Measurements from ENCODE around the gene COG5. TPM values are rescaled to one million over a fixed set of nuclear protein-coding genes. Genes with fewer than 3 reads are reported as not detected.
A peak's percentile ranks its signal among the peaks of the same experiment; 100 is the strongest.

COG5 gene
- total RNA-seq, 3 donors from 2014 or later: 35.2 to 61.2 (median 38.0) TPM

DNA sequence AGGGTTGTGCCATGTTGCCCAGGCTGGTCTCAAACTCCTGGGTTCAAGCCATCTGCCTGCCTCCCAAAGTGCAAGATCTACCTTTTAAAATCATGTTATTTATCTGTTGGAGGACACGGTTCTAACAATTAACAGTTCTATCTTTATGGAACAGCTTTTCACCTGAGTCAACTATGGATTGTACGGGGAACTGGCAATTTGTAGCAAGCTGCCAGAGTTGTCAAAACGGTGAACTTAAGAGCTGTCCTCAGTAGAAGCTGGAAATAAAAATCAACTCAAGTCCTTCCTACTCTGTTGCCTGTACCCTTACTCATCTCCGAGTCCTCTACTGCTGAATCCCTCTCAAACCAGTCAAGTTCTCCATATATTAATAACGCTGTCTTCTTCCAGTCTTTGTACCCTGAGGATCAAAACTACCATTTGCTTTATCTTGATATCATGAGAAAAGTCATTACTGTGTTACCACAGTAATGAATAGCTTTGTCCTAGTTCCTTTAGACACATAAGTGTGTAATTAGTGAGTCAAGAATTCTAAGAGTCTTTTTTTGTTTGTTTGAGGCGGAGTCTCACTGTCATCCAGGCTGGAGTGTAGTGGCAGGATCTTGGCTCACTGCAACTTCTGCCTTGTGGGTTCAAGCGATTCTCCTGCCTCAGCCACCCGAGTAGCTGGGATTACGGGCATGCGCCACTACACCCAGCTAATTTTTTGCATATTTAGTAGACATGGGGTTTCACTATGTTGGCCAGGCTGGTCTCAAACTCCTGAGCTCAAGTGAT lies 366.7 kb downstream of the COG5 start:
- Histone ChIP-seq H3K4me1 (no peaks in the 10 kb centered on the region), H3K9me3 (no peaks in the 10 kb centered on the region), H3K4me3 (no peak overlapping the region), H3K27me3 (no peaks in the 10 kb centered on the region), H3K36me3 (no peaks in the 10 kb centered on the region), H3K27ac (peak overlapping the region; percentile 36 to 51)
- no peak for DNase-seq (ENCODE audit: low spot score in 2 of 2)
- intact Hi-C loops (cut with DNase I; ENCODE audit: low total_unique reads): no loop called here
- TF ChIP-seq POLR2A (IDR thresholded peaks at IDR 0.05) (no peak), POLR2AphosphoS5 (IDR thresholded peaks at IDR 0.05) (no peak)
- TF ChIP-seq, protein P1, sequence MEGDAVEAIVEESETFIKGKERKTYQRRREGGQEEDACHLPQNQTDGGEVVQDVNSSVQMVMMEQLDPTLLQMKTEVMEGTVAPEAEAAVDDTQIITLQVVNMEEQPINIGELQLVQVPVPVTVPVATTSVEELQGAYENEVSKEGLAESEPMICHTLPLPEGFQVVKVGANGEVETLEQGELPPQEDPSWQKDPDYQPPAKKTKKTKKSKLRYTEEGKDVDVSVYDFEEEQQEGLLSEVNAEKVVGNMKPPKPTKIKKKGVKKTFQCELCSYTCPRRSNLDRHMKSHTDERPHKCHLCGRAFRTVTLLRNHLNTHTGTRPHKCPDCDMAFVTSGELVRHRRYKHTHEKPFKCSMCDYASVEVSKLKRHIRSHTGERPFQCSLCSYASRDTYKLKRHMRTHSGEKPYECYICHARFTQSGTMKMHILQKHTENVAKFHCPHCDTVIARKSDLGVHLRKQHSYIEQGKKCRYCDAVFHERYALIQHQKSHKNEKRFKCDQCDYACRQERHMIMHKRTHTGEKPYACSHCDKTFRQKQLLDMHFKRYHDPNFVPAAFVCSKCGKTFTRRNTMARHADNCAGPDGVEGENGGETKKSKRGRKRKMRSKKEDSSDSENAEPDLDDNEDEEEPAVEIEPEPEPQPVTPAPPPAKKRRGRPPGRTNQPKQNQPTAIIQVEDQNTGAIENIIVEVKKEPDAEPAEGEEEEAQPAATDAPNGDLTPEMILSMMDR (IDR thresholded peaks at IDR 0.05): no peak

DNA sequence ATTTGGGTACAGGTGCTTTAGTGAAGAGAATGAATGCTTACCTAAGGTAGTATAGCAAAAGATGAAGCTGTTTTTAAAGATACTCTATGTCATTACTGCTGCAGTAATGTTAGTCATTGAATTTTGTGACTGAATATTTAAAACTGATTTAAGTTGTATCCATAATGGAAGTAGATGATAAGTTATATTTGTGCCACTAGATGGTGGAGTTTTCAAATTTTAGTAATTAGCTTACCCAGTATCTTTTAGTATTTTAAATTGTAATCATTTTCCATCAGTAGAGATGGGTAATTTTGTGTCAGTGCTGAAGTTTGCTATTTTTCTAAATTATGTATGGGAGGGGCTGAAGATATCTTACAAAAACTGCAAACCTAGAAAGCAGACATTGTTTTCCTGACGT lies 369.7 kb downstream of the COG5 start:
- H3K36me3 ChIP-seq: peaks cover 6% of the 10 kb centered on the region
- H3K4me3 ChIP-seq: no peak overlapping the region
- no peaks in the 10 kb centered on the region for H3K27me3 ChIP-seq
- H3K9me3 ChIP-seq: no peaks in the 10 kb centered on the region
- no peak for DNase-seq (ENCODE audit: low spot score in 2 of 2)
- TF ChIP-seq, protein P1 (IDR thresholded peaks at IDR 0.05): no peak
- TF ChIP-seq POLR2A (IDR thresholded peaks at IDR 0.05): no peak
- TF ChIP-seq POLR2AphosphoS5 (IDR thresholded peaks at IDR 0.05): no peak
- H3K4me1 ChIP-seq: no peaks in the 10 kb centered on the region
- no peak overlapping the region for H3K27ac ChIP-seq
- intact Hi-C loops (cut with DNase I; ENCODE audit: low total_unique reads): no loop called here

DNA sequence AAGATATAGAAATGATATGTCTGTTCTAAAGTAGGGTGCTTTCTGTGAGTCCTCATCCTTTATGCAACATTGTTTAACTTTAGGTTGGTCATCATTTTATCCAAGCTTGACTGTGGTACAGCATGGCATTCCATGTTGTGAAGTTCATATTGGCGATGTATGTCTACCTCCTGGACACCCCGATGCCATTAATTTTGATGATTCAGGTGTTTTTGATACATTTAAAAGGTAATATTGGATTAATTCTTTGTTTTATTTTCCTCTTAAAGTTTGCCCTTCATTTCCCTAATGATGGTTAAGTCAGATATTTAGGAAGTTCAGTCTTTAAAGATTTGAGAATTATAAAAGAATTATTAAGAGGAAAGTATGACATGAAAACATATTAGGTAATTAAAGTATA lies 373.6 kb downstream of the COG5 start:
- Histone ChIP-seq H3K36me3 (peaks cover 16% of the 10 kb centered on the region), H3K27me3 (no peaks in the 10 kb centered on the region), H3K27ac (no peak overlapping the region), H3K4me3 (no peak overlapping the region), H3K9me3 (no peaks in the 10 kb centered on the region), H3K4me1 (no peaks in the 10 kb centered on the region)
- DNase-seq (ENCODE audit: low spot score in 2 of 2): no peak
- TF ChIP-seq, protein P1 (IDR thresholded peaks at IDR 0.05): no peak
- TF ChIP-seq POLR2A (IDR thresholded peaks at IDR 0.05): no peak
- TF ChIP-seq POLR2AphosphoS5 (IDR thresholded peaks at IDR 0.05): no peak
- intact Hi-C loops (cut with DNase I; ENCODE audit: low total_unique reads): no loop called here

DNA sequence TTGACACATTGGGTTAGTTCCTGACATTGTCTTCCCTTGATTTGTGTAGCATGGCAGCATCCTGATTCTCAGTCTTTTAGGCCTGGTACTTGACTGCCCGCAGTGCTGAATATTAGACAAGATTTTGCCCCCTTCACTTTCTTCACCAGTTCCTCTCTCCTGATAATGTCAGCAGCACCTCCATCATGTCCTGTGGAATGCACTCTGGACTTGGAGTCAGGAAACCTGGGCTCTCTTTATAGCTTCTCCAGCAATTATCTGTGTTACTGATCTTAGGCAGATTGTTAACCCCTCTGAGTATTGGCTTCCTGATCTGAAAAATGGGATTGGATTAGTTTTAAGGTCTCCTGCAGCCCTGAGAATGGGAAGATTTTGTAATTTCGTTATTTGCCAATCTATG lies 375.9 kb downstream of the COG5 start:
- Histone ChIP-seq H3K36me3 (peaks cover 16% of the 10 kb centered on the region), H3K9me3 (no peaks in the 10 kb centered on the region), H3K27me3 (no peaks in the 10 kb centered on the region), H3K4me1 (no peaks in the 10 kb centered on the region), H3K27ac (no peak overlapping the region), H3K4me3 (no peak overlapping the region)
- no peak for DNase-seq (ENCODE audit: low spot score in 2 of 2)
- intact Hi-C loops (cut with DNase I; ENCODE audit: low total_unique reads): no loop called here
- TF ChIP-seq POLR2A (IDR thresholded peaks at IDR 0.05): no peak
- no peak for TF ChIP-seq POLR2AphosphoS5 (IDR thresholded peaks at IDR 0.05)
- TF ChIP-seq, protein P1 (IDR thresholded peaks at IDR 0.05): no peak

DNA sequence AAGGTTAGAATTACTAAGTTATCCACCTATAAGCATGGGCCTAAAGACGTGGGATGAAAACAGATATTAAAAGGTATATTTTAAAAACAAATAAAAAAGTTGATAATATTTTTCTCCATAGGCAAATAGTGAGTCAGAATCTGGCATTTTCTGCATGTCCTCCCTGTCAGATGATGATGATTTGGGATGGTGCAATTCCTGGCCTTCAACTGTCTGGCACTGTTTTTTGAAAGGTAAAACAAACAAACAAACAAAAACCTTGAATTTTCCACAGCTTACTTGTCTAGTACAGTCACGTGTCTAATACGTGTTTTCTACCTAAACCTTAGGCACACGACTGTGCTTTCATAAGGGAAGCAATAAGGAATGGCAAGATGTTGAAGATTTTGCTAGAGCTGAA lies 377.5 kb downstream of the COG5 start:
- no peak overlapping the region for H3K4me3 ChIP-seq
- TF ChIP-seq POLR2A (IDR thresholded peaks at IDR 0.05) (no peak), POLR2AphosphoS5 (IDR thresholded peaks at IDR 0.05) (no peak)
- TF ChIP-seq, protein P1 (IDR thresholded peaks at IDR 0.05): no peak
- H3K4me1 ChIP-seq: no peaks in the 10 kb centered on the region
- peaks cover 16% of the 10 kb centered on the region for H3K36me3 ChIP-seq
- DNase-seq (ENCODE audit: low spot score in 2 of 2): no peak
- intact Hi-C loops (cut with DNase I; ENCODE audit: low total_unique reads): no loop called here
- H3K27ac ChIP-seq: no peak overlapping the region
- H3K9me3 ChIP-seq: no peaks in the 10 kb centered on the region
- H3K27me3 ChIP-seq: no peaks in the 10 kb centered on the region

Data from breast epithelium (tissue), 4 donors.